Uterus (tissue), 2 donors: ENCODE results near the gene DHX35.

ENCODE experiments used
- CTCF ChIP-seq, 4 experiments: fragments of 200-600 bp in 2 of 4; fragments of 450-650 bp in 2 of 4; sonication (generic) in 2 of 4; IDR thresholded peaks; one replicate each; pipeline ENCODE4 v1.5.1; 2016 to 2019; ENCODE audit warnings: antibody characterized with exemption in 4 of 4, mild to moderate bottlenecking in 2 of 4, moderate library complexity in 1 of 4
- POLR2A ChIP-seq, 2 donors: fragments of 450-650 bp; IDR thresholded peaks; one replicate each; pipeline ENCODE4 v1.6.1; 2016; ENCODE audit warnings: antibody characterized with exemption in 2 of 2, mild to moderate bottlenecking in 1 of 2, moderate library complexity in 1 of 2

- no peak for TF ChIP-seq CTCF (IDR thresholded peaks at IDR 0.05)
- no peak for TF ChIP-seq POLR2A (IDR thresholded peaks at IDR 0.05)
Observed at GRCh38 chr20:38917657-38918056, 44.5 kb upstream of the DHX35 start.
